ENCODE measurements around the gene RNPC3. TPM values are rescaled to one million over a fixed set of nuclear protein-coding genes. Genes with fewer than 3 reads are reported as not detected.

RNPC3 gene
- total and polyA plus RNA-seq, 2 experiments from 2014 or later: 4.4 to 8.1 TPM

DNA sequence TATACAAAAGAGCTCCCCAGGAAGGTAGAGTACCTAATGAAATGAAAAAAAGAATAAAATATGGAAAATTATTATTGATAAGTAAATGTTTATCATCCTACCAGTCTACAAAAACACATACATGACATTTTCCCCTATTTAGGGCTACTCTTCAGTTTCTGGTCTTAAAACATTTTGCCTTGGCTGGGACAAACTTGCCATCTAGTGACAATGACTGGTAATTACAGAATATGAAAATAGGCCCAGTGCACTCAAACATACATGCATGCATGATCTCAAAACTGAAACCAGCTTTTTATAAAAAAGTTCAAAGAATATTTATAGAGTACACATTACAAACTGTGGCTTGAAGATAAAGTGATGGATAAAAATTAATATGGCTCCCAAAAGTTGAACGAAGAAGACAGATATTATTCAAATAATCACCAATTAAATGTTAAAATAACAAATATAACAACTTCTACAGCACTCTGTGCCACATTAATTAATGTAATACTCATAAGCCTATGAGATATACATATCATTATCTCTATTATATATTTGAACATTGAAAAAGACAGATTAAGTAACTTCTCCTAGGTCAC lies 10.5 kb upstream of the RNPC3 start:
- no peaks in the 10 kb centered on the region for H4K20me1 ChIP-seq (ENCODE audit: insufficient read depth)
- no peaks in the 10 kb centered on the region for H3K36me3 ChIP-seq (ENCODE audit: low read depth)
- no peak overlapping the region for H3K4me3 ChIP-seq
- 39 to 53% methylated on average over 1 of the region's 1 CpG for WGBS, 2 experiments (ENCODE audit: low coverage in 1 of 2, low lambda C conversion rate in 2 of 2, missing lambda C conversion rate in 2 of 2)
- H3F3A ChIP-seq (ENCODE audit: insufficient read depth): peaks cover 16% of the 10 kb centered on the region
- H3K9me3 ChIP-seq (ENCODE audit: low read depth): no peaks in the 10 kb centered on the region
- no peak overlapping the region for H3K4me2 ChIP-seq (ENCODE audit: unreplicated experiment)
- H2AFZ ChIP-seq: 0 out of 2 replicates have a peak overlapping the region, but pooled peaks have one; percentile 8
- no peaks in the 10 kb centered on the region for H3K27me3 ChIP-seq (replicated peaks; ENCODE audit: insufficient read depth)
- peaks cover 19% of the 10 kb centered on the region for H3K4me1 ChIP-seq (ENCODE audit: insufficient read depth)
- no peak overlapping the region for H3K27ac ChIP-seq
- in situ Hi-C loops (cut with MboI): no loop called here
- no peaks in the 10 kb centered on the region for H3K79me2 ChIP-seq (ENCODE audit: insufficient read depth)
- no peak overlapping the region for H3K9ac ChIP-seq
- no peaks in the 10 kb centered on the region for H3K9me2 ChIP-seq (ENCODE audit: insufficient read depth)
- DNase-seq: peak; percentile 69
- TF ChIP-seq EZH2phosphoT487 (IDR thresholded peaks at IDR 0.05; ENCODE audit: insufficient read depth, low read depth) (no peak), EZH2 (IDR thresholded peaks at IDR 0.05; ENCODE audit: insufficient read depth, poor library complexity, severe bottlenecking) (no peak)

DNA sequence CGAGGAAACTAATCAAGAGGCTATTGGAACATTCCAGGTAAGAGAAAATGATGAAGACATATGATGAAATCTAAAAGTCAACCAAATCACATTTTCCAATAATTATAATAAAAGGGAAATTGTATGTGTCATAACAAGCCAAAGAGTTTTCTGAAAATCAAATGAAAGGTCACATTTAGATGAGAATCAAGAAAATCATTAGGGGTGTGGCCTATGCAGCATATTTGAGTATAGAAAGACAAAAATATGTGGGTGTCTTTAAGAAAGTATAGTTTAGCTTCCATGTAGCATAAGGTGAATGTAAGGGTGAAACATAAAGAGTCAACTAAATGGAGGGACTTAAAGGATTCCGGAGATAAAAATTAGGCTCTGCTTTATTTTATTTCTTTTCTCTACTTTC lies 9.2 kb upstream of the RNPC3 start:
- Histone ChIP-seq H3K27me3 (replicated peaks; ENCODE audit: insufficient read depth) (no peaks in the 10 kb centered on the region), H3K9me3 (ENCODE audit: low read depth) (no peaks in the 10 kb centered on the region), H3K4me1 (ENCODE audit: insufficient read depth) (peaks cover 19% of the 10 kb centered on the region), H3K27ac (no peak overlapping the region), H3F3A (ENCODE audit: insufficient read depth) (peaks cover 16% of the 10 kb centered on the region), H3K9ac (no peak overlapping the region), H3K4me3 (no peak overlapping the region), H3K79me2 (ENCODE audit: insufficient read depth) (no peaks in the 10 kb centered on the region), H3K4me2 (ENCODE audit: unreplicated experiment) (no peak overlapping the region), H2AFZ (no peak overlapping the region), H3K9me2 (ENCODE audit: insufficient read depth) (no peaks in the 10 kb centered on the region), H4K20me1 (ENCODE audit: insufficient read depth) (no peaks in the 10 kb centered on the region), H3K36me3 (ENCODE audit: low read depth) (no peaks in the 10 kb centered on the region)
- no peak for DNase-seq
- in situ Hi-C loops (cut with MboI): no loop called here
- 95 to 97% methylated on average over 2 of the region's 2 CpGs for WGBS, 2 experiments (ENCODE audit: low coverage in 1 of 2, low lambda C conversion rate in 2 of 2, missing lambda C conversion rate in 2 of 2)
- TF ChIP-seq EZH2phosphoT487 (IDR thresholded peaks at IDR 0.05; ENCODE audit: insufficient read depth, low read depth) (no peak), EZH2 (IDR thresholded peaks at IDR 0.05; ENCODE audit: insufficient read depth, poor library complexity, severe bottlenecking) (no peak)

DNA sequence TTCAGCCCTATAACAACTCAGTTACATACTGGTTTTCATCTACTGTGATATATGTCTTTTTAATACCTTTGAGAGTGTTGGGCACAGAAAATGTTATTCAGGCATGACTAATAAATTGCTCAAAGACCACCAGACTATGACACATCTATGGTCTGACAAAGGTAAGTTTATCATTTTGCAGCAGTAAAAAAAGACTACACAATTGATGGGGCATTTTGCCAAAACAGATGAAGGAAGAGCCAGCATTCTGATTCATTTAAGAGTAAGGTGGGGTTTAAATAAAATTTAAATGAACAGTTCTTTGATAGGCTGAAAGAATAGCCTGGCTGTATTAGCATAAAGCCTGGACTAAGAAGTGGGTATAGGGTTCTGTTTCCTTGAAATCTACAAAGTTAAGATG lies 8.8 kb upstream of the RNPC3 start:
- H3F3A ChIP-seq (ENCODE audit: insufficient read depth): peaks cover 16% of the 10 kb centered on the region
- no peaks in the 10 kb centered on the region for H3K9me2 ChIP-seq (ENCODE audit: insufficient read depth)
- TF ChIP-seq EZH2phosphoT487 (IDR thresholded peaks at IDR 0.05; ENCODE audit: insufficient read depth, low read depth) (no peak), EZH2 (IDR thresholded peaks at IDR 0.05; ENCODE audit: insufficient read depth, poor library complexity, severe bottlenecking) (no peak)
- H3K9ac ChIP-seq: no peak overlapping the region
- H3K79me2 ChIP-seq (ENCODE audit: insufficient read depth): no peaks in the 10 kb centered on the region
- peak; percentile 45 for DNase-seq
- no peaks in the 10 kb centered on the region for H3K9me3 ChIP-seq (ENCODE audit: low read depth)
- H3K4me2 ChIP-seq (ENCODE audit: unreplicated experiment): no peak overlapping the region
- H3K27ac ChIP-seq: no peak overlapping the region
- H3K4me1 ChIP-seq (ENCODE audit: insufficient read depth): peaks cover 19% of the 10 kb centered on the region
- no peaks in the 10 kb centered on the region for H3K36me3 ChIP-seq (ENCODE audit: low read depth)
- no peak overlapping the region for H3K4me3 ChIP-seq
- in situ Hi-C loops (cut with MboI): no loop called here
- H4K20me1 ChIP-seq (ENCODE audit: insufficient read depth): no peaks in the 10 kb centered on the region
- no peaks in the 10 kb centered on the region for H3K27me3 ChIP-seq (replicated peaks; ENCODE audit: insufficient read depth)
- H2AFZ ChIP-seq: no peak overlapping the region

DNA sequence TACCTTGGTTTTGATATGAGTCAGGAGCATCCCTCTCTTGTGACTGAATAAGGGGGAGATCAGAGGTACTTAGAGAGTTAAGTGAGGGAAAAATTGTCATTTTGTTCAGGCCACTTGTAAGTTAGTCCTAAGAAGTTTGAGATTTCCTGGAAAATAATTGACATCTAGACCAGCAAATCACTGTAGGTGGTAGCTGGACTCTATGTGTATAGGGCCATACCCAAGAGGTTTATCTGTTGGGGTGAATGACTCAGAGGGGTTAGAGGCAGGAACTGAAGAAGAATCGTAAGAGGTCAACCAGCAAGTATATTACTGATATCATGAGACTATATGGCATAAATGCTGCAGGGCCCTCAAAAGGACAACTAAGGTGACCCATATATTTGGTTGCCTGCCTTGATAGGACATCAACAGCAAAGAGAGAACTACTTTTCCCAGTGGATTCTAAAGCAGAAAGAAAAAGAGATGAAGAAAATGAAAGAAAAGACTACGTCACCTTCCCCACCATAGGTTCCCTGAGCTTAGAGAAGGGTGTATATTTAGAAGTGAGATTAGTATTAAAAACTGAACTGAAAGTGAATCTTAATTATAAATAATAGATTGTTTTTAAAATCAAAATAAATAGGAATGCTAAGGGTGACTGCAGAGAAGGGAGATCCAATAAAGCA lies 8.0 kb upstream of the RNPC3 start:
- in situ Hi-C loops (cut with MboI): no loop called here
- Histone ChIP-seq H3F3A (ENCODE audit: insufficient read depth) (peaks cover 16% of the 10 kb centered on the region), H3K9me3 (ENCODE audit: low read depth) (no peaks in the 10 kb centered on the region), H3K4me3 (no peak overlapping the region), H3K27ac (no peak overlapping the region), H3K27me3 (replicated peaks; ENCODE audit: insufficient read depth) (no peaks in the 10 kb centered on the region), H3K4me2 (ENCODE audit: unreplicated experiment) (no peak overlapping the region), H4K20me1 (ENCODE audit: insufficient read depth) (no peaks in the 10 kb centered on the region), H2AFZ (no peak overlapping the region), H3K36me3 (ENCODE audit: low read depth) (no peaks in the 10 kb centered on the region), H3K79me2 (ENCODE audit: insufficient read depth) (no peaks in the 10 kb centered on the region), H3K4me1 (ENCODE audit: insufficient read depth) (peaks cover 19% of the 10 kb centered on the region), H3K9me2 (ENCODE audit: insufficient read depth) (no peaks in the 10 kb centered on the region), H3K9ac (no peak overlapping the region)
- peak; percentile 4 for DNase-seq
- TF ChIP-seq EZH2 (IDR thresholded peaks at IDR 0.05; ENCODE audit: insufficient read depth, poor library complexity, severe bottlenecking) (no peak), EZH2phosphoT487 (IDR thresholded peaks at IDR 0.05; ENCODE audit: insufficient read depth, low read depth) (no peak)
- 83 to 91% methylated on average over 2 of the region's 2 CpGs for WGBS, 2 experiments (ENCODE audit: low coverage in 1 of 2, low lambda C conversion rate in 2 of 2, missing lambda C conversion rate in 2 of 2)

All from GM23248 (cell line).